GM19043 (cell line): ENCODE results near the gene WFDC1.

Source experiments
- ATAC-seq: cut with Tn5 transposase; IDR thresholded peaks from one replicate; pipeline ENCODE4 v1.9.1; 2021; ENCODE audit warnings: low read depth; ENCODE audit not compliant: unreplicated experiment

The WFDC1 gene

GRCh38 chr16:84271866-84272265, 22.8 kb upstream of the WFDC1 start:
- no peak for ATAC-seq

DNA sequence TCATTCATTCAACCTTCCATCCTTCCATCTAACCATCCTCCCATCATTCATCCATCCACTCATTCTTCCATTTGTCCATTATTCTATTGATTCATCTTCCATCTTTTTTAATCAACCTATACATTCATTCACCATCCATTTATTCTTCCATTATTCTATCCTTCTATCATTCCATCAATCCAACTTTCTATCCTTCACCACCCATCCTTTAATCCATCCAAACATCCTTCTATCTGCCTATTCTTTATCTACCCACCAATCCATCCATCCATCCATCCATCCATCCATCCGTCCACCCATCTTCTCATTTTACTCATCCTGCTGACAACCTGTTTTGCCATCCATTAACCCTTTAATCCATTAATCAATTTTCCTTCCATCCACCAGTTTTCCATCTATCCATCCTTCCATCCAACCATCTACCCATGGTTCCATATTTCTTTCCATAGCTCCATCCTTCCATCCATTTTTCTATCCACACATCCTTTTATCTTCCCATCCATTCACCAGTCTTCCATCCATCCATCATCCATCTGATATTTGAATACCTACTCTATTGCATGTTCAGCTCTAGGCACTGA, 21.8 kb upstream of the WFDC1 start:
- no peak for ATAC-seq

DNA sequence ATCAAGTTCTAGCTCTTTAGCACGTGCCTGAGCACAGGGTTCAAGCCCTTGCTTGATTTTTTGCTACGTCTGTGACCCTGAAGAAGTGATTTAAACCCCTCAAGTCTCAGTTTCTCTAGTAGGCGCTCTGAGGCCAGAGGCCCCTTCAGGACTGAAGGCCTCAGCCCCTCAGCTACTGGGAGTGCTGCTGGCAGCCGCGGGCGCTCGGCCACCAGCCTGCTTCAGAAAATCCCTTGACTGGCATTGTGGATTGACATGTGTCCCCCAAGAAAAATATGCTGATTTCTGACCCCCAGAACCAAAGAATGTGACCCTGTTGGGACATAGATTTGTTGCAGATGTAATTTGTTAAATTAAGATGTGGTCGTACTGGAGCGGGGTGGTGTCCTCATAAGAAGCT, 20.2 kb upstream of the WFDC1 start:
- no peak for ATAC-seq

DNA sequence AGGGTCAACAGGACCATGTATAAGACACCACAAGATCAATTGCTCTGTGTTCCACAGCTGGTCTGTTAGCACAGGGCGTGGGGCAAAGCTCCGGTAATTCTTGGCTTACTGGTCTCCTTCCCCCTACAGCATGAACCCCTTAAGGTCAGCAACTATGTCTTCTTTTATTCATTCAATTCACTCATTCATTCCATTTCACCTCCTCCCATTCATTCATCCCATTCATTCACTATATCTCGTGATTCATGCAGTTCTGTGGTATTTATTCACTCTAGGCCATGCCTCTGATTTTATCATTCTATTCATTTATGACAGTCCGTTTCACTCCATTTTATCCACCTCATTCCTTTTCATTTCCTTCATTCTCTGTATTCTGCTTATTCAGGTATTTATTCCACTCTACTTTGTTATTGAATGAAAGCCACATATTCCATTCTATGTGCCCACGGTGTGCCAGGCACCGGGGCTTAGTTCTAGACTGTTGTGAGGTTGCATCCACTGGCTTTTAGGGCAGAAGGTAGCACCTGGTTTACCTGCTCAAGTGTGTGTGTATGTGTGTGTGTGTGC, 19.0 kb upstream of the WFDC1 start:
- ATAC-seq: no peak

DNA sequence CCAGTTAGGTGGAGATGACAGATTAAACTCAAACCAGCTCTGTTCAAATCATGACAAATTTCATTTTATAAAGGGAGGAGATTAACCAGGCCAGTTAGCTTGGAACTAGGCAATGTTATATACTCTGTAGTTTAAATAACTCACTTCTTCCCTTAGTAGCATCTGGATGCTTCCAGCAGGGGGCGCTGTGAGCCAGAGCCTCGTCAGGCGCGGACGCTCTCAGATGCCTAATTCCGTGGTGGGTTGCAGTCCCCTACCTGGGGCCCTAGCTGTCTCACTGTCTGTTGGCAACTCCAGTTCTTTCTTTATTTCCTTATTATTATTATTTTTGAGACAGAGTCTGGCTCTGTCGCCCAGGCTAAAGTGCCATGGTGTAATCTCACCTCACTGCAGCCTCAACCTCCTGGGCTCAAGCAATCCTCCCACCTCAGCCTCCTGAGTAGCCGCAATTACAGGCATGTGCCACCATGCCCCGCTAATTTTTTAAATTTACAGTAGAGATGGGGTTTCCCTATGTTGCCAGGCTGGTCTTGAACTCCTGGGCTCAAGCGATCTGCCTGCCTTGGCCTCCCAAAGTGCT, 17.3 kb upstream of the WFDC1 start:
- no peak for ATAC-seq

DNA sequence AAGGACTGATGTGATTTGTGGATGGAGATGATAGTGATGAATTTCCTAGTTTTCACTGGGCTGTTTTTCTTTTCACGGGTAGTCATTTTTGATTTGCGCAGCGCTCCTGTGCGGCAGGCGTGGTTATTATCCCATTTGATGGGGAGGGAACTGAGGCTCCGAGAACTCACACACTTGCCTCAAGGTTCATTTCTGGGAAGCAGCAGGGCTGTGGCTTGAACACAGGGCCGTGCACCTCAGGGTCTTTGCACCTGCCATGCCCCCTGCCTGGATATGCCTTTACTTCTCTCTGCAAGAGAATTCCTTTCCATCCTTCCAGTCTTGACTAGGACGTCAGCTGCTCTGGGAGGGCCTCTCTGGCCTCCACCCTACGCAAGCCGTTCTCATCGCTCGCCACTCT, 16.3 kb upstream of the WFDC1 start:
- no peak for ATAC-seq

GRCh38 chr16:84278968-84279367, 15.7 kb upstream of the WFDC1 start:
- ATAC-seq: no peak

GRCh38 chr16:84279881-84280280, 14.8 kb upstream of the WFDC1 start:
- ATAC-seq: no peak

- ATAC-seq: no peak
These were observed 13.6 kb upstream of the WFDC1 start for GRCh38 chr16:84281074-84281473.

DNA sequence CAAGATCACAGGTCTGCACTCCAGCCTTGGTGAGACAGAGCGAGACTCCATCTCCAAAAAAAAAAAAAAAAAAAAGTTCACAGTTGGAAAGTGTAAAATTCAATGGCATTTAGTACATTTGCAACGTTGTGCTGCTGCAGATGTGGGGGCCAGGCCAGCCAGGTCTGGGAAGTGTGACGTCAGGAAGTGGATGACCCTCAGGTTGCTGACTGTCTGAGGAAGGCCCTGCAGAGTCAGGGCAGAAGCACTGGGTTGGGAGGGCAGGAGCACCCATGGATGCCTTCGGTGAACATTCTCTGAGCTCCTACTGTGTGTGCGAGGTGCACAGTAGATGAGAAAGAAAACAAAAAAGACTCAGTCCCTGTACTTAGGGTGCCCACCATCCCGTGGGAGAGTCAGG, 12.1 kb upstream of the WFDC1 start:
- no peak for ATAC-seq

DNA sequence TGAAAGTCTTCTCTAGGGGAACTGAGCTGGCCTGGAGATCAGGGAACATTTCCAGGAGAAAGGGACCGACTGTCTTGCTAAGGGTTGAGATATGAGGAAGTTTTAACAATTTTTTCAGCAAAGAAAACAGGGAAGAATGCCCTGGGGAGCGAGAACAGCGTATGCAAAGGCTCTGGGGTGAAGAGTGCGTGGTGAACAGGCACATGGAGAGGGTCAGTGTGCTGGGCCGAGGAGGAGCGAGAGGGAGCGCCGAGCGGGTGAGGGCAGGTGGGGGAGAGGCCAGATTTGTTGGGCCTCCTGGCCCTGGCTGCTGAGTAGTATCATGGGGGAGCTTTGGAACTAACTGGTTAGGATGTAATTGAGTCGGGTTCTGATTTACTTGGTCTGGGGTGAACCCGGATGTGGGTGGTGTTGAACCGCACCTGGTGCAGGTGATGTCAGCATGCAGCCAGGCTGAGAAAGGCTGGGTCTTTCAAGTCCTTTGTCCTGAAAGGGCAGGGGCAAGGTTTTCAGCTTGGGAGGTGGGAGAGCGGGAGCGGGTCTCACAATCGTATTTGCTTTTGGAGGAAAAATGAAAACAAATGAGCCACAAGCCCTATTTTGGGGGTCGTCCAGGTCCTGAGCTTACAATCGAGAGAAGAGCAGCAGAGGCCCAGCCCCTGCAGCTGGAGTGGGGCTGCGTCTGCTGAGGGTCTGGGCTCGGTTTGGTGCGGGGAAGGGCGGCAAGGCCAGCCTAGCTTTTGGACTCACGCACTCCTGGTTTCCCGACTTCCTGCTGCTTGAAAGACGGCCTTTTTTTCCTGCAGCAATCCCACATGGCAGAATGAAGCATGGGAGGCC, 11.1 kb upstream of the WFDC1 start:
- no peak for ATAC-seq

- no peak for ATAC-seq
These were observed 10.4 kb upstream of the WFDC1 start for GRCh38 chr16:84284154-84284722.

GRCh38 chr16:84286578-84287240, 8.0 kb upstream of the WFDC1 start:
- ATAC-seq: no peak

- no peak for ATAC-seq
These were observed 5.8 kb upstream of the WFDC1 start for GRCh38 chr16:84288902-84289301.

DNA sequence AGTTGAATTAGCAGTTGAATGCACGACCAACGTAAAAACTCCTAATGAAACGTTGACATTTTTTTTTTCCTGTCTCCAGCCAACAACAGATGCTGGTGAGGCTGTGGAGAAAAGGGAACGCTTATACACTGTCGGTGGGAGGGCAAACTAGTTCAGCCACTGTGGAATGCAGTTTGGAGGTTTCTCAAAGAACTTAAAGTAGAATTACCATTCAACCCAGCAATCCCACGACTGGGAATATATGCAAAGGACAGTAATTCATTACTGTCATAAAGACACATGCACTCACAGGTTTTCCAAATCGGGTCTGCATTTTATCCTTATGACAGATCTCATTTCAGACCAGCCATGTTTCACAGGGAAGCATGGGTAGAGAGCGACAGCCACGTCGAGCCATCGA, 3.5 kb upstream of the WFDC1 start:
- no peak for ATAC-seq

GRCh38 chr16:84292011-84292410, 2.7 kb upstream of the WFDC1 start:
- ATAC-seq: no peak

- no peak for ATAC-seq
These were observed 1.3 kb upstream of the WFDC1 start for GRCh38 chr16:84293406-84293805.

DNA sequence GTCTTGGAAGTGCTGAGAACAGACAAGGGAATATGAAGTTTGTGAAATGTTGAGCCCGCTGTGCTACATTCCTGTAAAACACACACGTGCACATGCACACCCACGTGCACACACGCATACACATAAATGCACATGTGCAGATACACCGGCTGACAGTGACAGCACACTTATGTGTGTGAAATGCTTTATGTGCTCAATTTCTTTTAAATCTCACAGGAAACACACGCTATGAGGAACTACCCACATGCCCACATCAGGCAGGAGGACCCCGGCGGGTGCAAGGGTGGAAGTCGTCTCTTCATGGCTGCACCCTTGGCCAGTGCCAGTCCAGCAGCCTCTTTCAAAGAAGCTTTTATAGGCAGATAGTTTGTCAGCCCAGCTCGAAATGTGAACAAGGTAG, 561 bp upstream of the WFDC1 start:
- no peak for ATAC-seq

- ATAC-seq: no peak
These were observed 654 bp downstream of the WFDC1 start for GRCh38 chr16:84295203-84295860.

DNA sequence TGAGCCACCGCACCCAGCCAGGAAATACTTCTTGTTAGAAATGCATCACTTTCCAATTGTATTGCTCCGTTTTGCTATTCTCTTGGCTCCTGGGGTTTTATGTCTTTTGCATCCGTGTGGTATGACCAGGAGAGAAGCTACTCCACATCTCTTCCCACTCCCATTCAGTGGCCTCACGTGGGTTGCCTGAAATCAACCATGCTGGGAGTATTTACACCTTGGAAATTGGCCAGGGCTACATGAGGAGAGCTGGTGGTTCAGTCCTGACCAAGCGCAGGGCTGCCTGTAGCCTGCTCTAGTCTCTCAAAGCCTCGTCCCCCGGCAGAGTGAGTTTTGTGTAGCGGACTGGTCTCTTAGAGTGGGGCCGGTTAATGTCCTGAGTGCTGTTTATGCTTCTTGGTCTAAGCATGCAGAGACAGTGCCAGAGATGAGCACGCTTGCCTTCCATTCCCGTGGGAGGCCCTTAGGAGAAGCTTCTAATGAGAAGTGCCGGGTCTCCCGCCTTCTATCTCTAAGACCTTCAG, 3.8 kb downstream of the WFDC1 start:
- ATAC-seq: no peak
